Measurements from ENCODE around the gene ACE2.

GRCh38 chrX:15547356-15547755, 53.4 kb downstream of the ACE2 start:
- TF ChIP-seq BRCA1 (IDR thresholded peaks at IDR 0.05; ENCODE audit: low read depth, low read length) (no peak), POLR2AphosphoS5 (IDR thresholded peaks at IDR 0.05; ENCODE audit: low read depth, low read length) (no peak), RXRA (IDR thresholded peaks at IDR 0.05; ENCODE audit: insufficient read depth, low read depth, low read length) (no peak), POLR2A (IDR thresholded peaks at IDR 0.05; ENCODE audit: control extremely low read depth in 1 of 2, low read depth in 2 of 2, low read length in 2 of 2) (no peak), JUN (IDR thresholded peaks at IDR 0.05; ENCODE audit: low read depth, low read length) (no peak), SUZ12 (IDR thresholded peaks at IDR 0.05; ENCODE audit: low read length) (no peak), EZH2 (IDR thresholded peaks at IDR 0.05; ENCODE audit: low read depth, low read length, severe bottlenecking) (no peak), ASH2L (IDR thresholded peaks at IDR 0.05; ENCODE audit: low read length) (no peak), CHD2 (IDR thresholded peaks at IDR 0.05; ENCODE audit: low read length) (no peak), MAX (IDR thresholded peaks at IDR 0.05) (no peak)
- TF ChIP-seq, protein P1, sequence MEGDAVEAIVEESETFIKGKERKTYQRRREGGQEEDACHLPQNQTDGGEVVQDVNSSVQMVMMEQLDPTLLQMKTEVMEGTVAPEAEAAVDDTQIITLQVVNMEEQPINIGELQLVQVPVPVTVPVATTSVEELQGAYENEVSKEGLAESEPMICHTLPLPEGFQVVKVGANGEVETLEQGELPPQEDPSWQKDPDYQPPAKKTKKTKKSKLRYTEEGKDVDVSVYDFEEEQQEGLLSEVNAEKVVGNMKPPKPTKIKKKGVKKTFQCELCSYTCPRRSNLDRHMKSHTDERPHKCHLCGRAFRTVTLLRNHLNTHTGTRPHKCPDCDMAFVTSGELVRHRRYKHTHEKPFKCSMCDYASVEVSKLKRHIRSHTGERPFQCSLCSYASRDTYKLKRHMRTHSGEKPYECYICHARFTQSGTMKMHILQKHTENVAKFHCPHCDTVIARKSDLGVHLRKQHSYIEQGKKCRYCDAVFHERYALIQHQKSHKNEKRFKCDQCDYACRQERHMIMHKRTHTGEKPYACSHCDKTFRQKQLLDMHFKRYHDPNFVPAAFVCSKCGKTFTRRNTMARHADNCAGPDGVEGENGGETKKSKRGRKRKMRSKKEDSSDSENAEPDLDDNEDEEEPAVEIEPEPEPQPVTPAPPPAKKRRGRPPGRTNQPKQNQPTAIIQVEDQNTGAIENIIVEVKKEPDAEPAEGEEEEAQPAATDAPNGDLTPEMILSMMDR (IDR thresholded peaks at IDR 0.05; ENCODE audit: control extremely low read depth in 1 of 3, insufficient read depth in 1 of 3, low read depth in 1 of 3, low read length in 3 of 3), result no peak
- TF ChIP-seq, protein P2, sequence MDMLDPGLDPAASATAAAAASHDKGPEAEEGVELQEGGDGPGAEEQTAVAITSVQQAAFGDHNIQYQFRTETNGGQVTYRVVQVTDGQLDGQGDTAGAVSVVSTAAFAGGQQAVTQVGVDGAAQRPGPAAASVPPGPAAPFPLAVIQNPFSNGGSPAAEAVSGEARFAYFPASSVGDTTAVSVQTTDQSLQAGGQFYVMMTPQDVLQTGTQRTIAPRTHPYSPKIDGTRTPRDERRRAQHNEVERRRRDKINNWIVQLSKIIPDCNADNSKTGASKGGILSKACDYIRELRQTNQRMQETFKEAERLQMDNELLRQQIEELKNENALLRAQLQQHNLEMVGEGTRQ (IDR thresholded peaks at IDR 0.05; ENCODE audit: low read length), result no peak
